Muscle of arm (tissue), 12 donors: ENCODE measurements around the gene BARHL1. TPM values are rescaled to one million over a fixed set of nuclear protein-coding genes. Genes with fewer than 3 reads are reported as not detected.

Experiments
- DNase-seq: peaks from one replicate; pipeline ENCODE4 v3.0.0-alpha.2; 2013
- polyA plus RNA-seq, 12 donors: library from polyadenylated mRNA; unstranded; fragments of 120-200 nt; gene quantifications; one replicate each; pipeline ENCODE4 v1.2.1, GENCODE V29; 2013; ENCODE audit not compliant: insufficient read length in 12 of 12

BARHL1 gene
- polyA plus RNA-seq, 12 donors, result not detected

GRCh38 chr9:132610661-132611060 is 28.3 kb downstream of the BARHL1 start:
- no peak for DNase-seq

GRCh38 chr9:132614324-132614723 is 31.9 kb downstream of the BARHL1 start:
- no peak for DNase-seq

- DNase-seq, result no peak
Measured at GRCh38 chr9:132615774-132616173, 33.4 kb downstream of the BARHL1 start.

GRCh38 chr9:132616725-132617124 is 34.3 kb downstream of the BARHL1 start:
- DNase-seq, result no peak

GRCh38 chr9:132622159-132622558 is 39.8 kb downstream of the BARHL1 start:
- no peak for DNase-seq

GRCh38 chr9:132626285-132626684 is 43.9 kb downstream of the BARHL1 start:
- DNase-seq, result no peak

GRCh38 chr9:132627106-132627505 is 44.7 kb downstream of the BARHL1 start:
- no peak for DNase-seq

- no peak for DNase-seq
Measured at GRCh38 chr9:132627594-132627993, 45.2 kb downstream of the BARHL1 start.

GRCh38 chr9:132628746-132629145 is 46.3 kb downstream of the BARHL1 start:
- DNase-seq, result no peak

GRCh38 chr9:132630116-132630515 is 47.7 kb downstream of the BARHL1 start:
- no peak for DNase-seq

GRCh38 chr9:132630811-132631210 is 48.4 kb downstream of the BARHL1 start:
- no peak for DNase-seq

- no peak for DNase-seq
Measured at GRCh38 chr9:132631280-132631679, 48.9 kb downstream of the BARHL1 start.

- no peak for DNase-seq
Measured at GRCh38 chr9:132631685-132632084, 49.3 kb downstream of the BARHL1 start.

- no peak for DNase-seq
Measured at GRCh38 chr9:132632413-132633129, 50.2 kb downstream of the BARHL1 start.

- DNase-seq, result no peak
Measured at GRCh38 chr9:132634327-132634726, 51.9 kb downstream of the BARHL1 start.

- no peak for DNase-seq
Measured at GRCh38 chr9:132637351-132637750, 54.9 kb downstream of the BARHL1 start.

GRCh38 chr9:132637801-132638200 is 55.4 kb downstream of the BARHL1 start:
- DNase-seq, result no peak

- DNase-seq, result no peak
Measured at GRCh38 chr9:132638240-132638639, 55.8 kb downstream of the BARHL1 start.

- no peak for DNase-seq
Measured at GRCh38 chr9:132639322-132639721, 56.9 kb downstream of the BARHL1 start.

Other genes with a start within 250 kb of the BARHL1 start
- 10 to 100 TPM in 11 of 12 donors, not detected in 1; 23.1 to 44.5 (median 31.9) TPM for gene SETX, start 227.6 kb upstream of the BARHL1 start, polyA plus RNA-seq
- gene TTF1, start 175.8 kb upstream of the BARHL1 start, polyA plus RNA-seq, result 10 to 100 TPM in 8 of 12 donors, 1 to 10 TPM in 3, not detected in 1; 5.7 to 14.0 (median 10.7) TPM
- gene CFAP77, start 172.4 kb upstream of the BARHL1 start, polyA plus RNA-seq, result under 1 TPM in 3 of 12 donors, not detected in 9; 0.09 to 0.32 (median 0.18) TPM
- 10 to 100 TPM in 4 of 12 donors, 1 to 10 TPM in 7, not detected in 1; 5.4 to 11.5 (median 9.7) TPM for gene DDX31, start 87.4 kb downstream of the BARHL1 start, polyA plus RNA-seq
- 10 to 100 TPM in 11 of 12 donors, not detected in 1; 12.1 to 21.0 (median 15.9) TPM for gene GTF3C4, start 87.9 kb downstream of the BARHL1 start, polyA plus RNA-seq